H4 (cell line): Measurements from ENCODE around the gene HGD. TPM values are rescaled to one million over a fixed set of nuclear protein-coding genes. Genes with fewer than 3 reads are reported as not detected.
A peak's percentile ranks its signal among the peaks of the same experiment; 100 is the strongest.
"Not testable (repeated sequence)": the region's sequence is repeated elsewhere in the genome, so short reads cannot be mapped to it uniquely, and the experiment has no call there.

ENCODE experiments used
- DNase-seq: peaks from one replicate; pipeline ENCODE4 v3.0.0-alpha.2; 2015; ENCODE audit warnings: low spot score
- total RNA-seq: library from RNA; depleted of rRNA; stranded (reverse); fragments of >200 nt; shearing (Covaris generic); gene quantifications from 2 replicates; pipeline ENCODE4 v1.2.3, GENCODE V29; 2014

The HGD gene
- total RNA-seq, 1 experiment from 2014 or later: 0.12 TPM

GRCh38 chr3:120680193-120680894 is 1.7 kb downstream of the HGD start:
- no peak for DNase-seq

DNA sequence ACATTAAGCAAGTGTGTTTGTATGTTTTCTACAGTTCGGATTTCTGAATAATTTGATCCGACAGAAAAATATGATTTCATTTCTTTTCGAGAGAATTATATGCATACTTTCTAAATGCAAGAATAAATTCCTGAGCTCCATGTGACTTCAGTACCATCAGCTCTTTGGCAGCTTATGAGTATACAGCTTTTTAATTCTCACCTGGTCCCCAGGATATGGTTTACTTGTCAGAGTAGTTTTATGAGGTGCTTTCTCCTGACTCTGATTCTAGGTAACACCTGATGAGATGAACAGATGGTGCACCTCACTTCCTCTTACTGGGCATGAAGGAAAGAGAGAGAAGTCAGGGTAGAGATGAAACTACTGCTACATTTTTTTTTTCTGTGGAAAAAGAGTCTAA is 3.1 kb downstream of the HGD start:
- no peak for DNase-seq

GRCh38 chr3:120678331-120678947 is 3.6 kb downstream of the HGD start:
- DNase-seq: peak; percentile 81

DNA sequence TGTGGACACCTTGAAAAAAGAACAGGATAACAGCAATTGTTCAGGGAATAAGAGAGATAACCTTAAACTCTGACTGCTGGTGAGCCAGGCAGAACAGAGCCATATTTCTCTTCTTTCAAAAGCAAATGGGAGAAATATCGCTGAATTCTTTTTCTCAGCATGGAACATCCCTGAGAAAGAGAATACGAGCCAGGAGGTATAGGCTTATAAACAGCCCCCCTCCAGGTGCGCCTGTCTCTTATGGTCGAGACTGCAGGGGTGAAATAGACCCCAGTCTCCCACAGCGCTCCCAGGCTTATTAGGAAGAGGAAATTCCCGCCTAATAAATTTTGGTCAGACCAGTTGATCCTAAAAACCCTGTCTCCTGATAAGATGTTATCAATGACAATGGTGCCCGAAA is 4.8 kb downstream of the HGD start:
- not testable (repeated sequence) for DNase-seq

DNA sequence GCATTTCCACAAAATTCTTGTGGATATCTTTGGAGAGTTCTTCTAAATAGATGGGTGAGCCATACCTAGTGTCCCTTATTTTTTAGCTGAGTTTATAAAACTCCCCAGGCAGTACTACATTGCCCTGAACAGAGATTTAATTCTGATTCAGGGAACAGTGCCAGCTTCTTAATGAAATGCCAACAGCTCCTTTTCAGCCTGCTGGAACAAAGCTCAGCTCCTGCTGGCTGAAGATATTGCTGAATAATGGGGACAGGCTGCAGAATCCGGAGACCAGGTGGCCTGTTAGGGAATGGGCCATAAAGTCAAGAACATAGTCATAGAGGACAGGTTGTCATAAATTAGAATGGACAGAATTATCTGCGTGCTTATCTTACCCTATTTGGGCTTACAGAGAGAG is 8.9 kb downstream of the HGD start:
- no peak for DNase-seq

GRCh38 chr3:120670576-120670975 is 11.5 kb downstream of the HGD start:
- DNase-seq: no peak

GRCh38 chr3:120664926-120665325 is 17.1 kb downstream of the HGD start:
- no peak for DNase-seq

DNA sequence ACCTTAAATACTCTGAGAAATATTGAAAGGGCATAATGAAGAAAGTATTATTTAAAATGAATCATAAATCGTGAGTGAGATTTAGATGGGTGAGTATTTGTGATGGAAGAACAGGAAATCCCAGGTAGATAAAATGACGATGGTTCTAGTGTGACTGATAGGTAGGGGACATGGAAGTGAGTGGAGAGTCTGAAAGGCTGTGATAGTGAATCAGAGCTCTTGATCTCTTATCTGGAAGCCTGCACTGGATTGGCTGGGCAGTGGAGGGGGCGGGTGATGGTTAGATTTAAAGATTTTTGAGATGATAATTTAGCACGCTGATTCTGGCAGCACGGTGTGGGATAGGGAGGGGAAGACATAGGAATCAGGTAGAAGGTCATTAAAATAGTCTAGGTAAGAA is 20.1 kb downstream of the HGD start:
- no peak for DNase-seq

DNA sequence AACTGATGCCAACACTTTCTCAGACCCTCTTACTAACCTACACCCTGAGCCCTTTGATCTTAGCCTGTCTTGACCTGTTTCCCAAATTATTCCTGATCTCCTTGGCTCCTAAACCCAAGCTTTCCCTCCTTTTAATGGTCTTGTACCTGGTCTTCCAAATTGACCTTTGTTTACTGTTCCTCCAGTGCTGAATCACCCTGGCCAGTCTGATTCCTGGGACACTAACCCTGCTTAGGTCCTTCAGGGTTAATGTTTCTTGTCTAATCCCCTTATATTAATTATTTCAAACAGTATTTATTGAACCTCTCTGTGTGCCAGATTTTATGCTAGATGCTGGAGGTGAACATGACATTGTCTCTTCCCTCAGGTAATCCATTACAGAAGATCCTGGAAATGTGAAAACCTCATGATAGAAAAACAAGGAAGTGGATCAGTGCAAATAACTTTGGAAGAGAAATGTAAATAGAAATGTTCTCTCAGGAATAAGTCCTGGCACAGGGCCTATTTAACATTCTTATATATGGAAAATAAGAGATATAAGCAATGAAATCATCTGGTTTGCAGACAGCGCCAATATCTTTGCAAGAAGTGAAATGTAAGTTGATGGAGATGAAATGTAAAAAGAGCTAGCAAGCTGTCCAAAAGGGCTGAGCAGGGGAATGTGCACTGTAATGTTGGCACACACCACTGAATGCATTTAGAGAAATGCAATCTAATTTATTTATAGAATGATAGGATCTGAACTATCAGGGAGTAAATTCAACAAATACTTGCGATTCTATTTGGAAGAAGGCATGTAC is 20.7 kb downstream of the HGD start:
- DNase-seq: no peak

DNA sequence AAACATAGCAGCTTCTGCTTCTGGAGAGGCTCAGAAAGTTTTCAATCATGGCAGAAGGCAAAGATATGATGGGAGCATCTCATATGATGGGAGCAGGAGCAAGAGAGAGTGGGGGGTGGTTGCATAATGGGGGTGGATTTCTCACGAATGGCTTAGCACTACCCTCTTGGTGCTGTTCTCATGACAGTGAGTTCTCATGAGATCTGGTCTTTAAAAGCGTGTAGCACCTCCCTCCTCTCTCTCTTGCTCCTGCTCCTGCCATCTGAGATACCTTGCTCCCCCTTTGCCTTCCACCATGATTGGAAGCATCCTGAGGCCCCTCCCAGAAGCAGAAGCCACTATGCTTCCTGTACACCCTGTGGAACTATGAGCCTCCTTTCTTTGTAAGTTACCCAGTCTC is 22.2 kb downstream of the HGD start:
- DNase-seq: no peak

DNA sequence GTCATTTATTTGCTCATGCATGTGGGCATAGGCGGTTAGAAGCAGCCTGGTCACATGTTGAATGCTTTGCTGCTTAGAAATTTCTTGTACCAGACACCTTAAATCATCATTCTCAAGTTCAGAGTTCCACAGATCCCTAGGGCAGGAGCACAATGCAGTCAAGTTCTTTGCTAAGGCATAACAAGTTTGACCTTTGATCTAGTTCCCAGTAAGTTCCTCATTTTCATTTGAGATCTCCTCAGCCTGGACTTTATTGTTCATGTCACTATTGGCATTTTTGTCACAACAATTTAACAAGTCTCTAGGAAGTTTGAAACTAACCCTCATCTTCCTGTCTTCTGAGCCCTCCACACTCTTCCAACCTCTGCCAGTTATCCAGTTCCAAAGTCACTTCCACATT is 22.8 kb downstream of the HGD start:
- no peak for DNase-seq

GRCh38 chr3:120652896-120653545 is 29.0 kb downstream of the HGD start:
- DNase-seq: no peak

- DNase-seq: no peak
These were observed 29.8 kb downstream of the HGD start for GRCh38 chr3:120652281-120652680.

DNA sequence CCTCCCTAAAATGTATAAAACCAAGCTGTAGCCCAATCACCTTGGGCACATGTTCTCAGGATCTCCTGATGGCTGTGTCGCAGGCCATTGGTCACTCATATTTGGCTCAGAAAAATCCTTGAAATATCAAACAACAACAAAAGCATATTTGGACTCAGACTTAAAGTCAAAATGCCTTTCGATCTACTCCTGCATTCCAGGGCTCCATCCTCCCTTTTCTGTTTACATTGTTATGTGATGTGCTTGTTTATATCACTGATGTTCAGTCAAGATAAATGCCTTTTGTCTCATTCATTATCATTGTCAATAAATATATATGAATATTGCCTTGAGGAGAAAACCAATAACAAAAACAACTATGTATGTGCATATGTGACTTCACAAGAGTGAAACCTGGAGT is 31.7 kb downstream of the HGD start:
- no peak for DNase-seq

GRCh38 chr3:120649830-120650233 is 32.2 kb downstream of the HGD start:
- no peak for DNase-seq

GRCh38 chr3:120648290-120648689 is 33.7 kb downstream of the HGD start:
- no peak for DNase-seq

- no peak for DNase-seq
These were observed 35.1 kb downstream of the HGD start for GRCh38 chr3:120646771-120647432.

DNA sequence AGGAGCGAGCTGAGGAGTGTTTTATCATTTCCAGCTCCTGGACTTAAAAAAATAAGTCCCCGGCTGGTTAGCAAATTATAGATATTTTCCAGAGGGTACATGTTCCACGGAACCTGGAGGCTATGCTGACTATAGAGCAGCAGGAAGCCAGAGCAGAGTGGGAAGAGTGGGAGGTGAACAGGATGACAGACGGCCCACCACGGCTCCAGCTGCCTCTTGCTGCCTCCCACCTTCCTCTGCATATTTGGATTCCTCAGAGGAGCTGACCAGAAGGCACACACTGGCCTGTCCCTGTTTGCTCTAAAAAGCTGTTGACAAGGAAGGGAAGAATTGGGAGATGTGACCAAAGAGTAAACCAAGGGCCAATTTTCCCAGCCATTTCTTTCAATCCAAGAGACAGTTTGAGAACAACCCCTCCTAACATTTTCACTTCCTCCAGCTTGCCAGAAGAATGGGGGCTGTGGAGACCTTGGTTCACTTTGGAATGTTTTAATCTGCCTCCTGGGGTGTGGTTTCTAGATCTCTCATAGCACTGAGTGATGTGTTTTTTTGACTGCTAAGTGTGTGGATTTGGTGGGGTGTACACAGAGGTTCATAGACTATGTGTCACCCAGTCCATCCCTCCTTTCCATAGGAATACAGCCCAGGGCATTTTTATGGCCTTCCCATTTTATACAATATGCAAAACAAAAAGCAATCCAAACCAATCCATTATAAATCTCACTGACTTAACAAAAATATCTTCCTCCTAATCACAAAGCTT is 36.8 kb downstream of the HGD start:
- DNase-seq: no peak

GRCh38 chr3:120642368-120642948 is 39.6 kb downstream of the HGD start:
- DNase-seq: peak; percentile 92

DNA sequence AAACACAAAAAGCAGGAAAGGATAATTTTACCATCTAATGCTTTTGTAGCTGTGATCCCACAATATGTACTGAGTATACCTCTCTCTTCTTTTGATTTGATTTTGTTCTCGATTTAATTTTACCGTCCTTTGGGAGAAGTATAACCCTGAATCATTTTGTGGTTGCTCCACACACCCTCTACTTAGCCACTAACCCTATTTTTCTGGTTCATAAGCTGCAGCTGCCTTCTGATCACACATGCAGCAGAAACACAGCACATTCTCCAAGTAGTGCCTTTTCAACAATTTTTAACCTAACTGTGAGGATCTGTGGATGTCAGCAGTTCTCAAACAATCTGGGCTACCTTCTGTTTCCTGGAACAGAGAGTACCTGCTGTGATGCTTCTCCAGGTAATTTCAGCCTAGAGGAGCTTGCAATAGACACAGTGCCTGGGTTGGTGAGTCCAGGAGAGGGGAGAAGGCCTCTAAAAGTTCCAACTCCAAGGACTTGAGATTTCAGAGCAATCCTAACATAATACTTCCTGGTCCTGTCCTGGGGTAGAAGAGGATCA is 40.3 kb downstream of the HGD start:
- DNase-seq: no peak
